GM12874 (cell line): Measurements from ENCODE around the gene KIAA0319L.

Experiments
- TF ChIP-seq, protein P1 (sequence below): IDR thresholded peaks from 2 replicates; pipeline ENCODE4 v1.5.1; 2011; ENCODE audit warnings: low read depth, mild to moderate bottlenecking, control low read depth, low read length, moderate library complexity; ENCODE audit not compliant: insufficient read depth

The KIAA0319L gene

DNA sequence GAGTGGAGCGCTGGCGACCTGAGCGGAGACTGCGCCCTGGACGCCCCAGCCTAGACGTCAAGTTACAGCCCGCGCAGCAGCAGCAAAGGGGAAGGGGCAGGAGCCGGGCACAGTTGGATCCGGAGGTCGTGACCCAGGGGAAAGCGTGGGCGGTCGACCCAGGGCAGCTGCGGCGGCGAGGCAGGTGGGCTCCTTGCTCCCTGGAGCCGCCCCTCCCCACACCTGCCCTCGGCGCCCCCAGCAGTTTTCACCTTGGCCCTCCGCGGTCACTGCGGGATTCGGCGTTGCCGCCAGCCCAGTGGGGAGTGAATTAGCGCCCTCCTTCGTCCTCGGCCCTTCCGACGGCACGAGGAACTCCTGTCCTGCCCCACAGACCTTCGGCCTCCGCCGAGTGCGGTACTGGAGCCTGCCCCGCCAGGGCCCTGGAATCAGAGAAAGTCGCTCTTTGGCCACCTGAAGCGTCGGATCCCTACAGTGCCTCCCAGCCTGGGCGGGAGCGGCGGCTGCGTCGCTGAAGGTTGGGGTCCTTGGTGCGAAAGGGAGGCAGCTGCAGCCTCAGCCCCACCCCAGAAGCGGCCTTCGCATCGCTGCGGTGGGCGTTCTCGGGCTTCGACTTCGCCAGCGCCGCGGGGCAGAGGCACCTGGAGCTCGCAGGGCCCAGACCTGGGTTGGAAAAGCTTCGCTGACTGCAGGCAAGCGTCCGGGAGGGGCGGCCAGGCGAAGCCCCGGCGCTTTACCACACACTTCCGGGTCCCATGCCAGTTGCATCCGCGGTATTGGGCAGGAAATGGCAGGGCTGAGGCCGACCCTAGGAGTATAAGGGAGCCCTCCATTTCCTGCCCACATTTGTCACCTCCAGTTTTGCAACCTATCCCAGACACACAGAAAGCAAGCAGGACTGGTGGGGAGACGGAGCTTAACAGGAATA is 20.1 kb upstream of the KIAA0319L start:
- TF ChIP-seq, protein P1, sequence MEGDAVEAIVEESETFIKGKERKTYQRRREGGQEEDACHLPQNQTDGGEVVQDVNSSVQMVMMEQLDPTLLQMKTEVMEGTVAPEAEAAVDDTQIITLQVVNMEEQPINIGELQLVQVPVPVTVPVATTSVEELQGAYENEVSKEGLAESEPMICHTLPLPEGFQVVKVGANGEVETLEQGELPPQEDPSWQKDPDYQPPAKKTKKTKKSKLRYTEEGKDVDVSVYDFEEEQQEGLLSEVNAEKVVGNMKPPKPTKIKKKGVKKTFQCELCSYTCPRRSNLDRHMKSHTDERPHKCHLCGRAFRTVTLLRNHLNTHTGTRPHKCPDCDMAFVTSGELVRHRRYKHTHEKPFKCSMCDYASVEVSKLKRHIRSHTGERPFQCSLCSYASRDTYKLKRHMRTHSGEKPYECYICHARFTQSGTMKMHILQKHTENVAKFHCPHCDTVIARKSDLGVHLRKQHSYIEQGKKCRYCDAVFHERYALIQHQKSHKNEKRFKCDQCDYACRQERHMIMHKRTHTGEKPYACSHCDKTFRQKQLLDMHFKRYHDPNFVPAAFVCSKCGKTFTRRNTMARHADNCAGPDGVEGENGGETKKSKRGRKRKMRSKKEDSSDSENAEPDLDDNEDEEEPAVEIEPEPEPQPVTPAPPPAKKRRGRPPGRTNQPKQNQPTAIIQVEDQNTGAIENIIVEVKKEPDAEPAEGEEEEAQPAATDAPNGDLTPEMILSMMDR = peak; percentile 10; the same call in 1 of the 2 replicates

DNA sequence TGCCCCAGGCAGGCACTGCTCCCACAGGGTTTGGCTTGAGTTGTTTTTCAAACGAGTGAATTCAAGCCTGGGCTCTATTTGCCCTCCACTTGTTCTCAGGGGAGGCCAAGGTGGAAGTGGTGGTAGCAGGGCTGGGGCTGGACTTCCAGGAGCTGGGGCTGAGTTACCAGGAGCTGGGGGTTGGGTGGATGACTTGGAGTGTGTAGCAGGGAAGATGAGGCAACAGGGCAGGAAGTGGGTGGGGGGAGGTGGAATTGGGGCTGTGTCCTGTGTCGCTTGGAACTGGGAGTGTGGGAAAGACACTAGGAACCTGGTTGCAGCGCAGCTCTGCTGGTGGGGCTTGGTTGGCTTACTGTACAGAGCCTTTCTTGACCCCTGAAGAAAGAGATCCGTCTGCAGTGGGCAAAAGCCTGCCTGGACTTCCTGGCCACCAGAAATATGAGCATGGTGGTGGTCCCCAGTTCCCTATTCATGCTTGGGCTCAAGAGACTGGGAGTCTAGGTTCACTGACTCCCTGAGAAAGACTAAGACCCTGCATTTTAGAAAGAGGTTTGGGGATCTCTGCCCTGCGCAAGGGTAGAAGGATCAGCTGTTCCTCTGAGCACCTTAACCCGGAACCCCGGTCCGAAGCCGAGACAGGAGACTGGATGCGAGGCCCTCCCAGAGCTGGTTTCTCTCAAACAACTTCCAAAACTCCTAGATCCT is 19.0 kb upstream of the KIAA0319L start:
- TF ChIP-seq, protein P1 = no peak

DNA sequence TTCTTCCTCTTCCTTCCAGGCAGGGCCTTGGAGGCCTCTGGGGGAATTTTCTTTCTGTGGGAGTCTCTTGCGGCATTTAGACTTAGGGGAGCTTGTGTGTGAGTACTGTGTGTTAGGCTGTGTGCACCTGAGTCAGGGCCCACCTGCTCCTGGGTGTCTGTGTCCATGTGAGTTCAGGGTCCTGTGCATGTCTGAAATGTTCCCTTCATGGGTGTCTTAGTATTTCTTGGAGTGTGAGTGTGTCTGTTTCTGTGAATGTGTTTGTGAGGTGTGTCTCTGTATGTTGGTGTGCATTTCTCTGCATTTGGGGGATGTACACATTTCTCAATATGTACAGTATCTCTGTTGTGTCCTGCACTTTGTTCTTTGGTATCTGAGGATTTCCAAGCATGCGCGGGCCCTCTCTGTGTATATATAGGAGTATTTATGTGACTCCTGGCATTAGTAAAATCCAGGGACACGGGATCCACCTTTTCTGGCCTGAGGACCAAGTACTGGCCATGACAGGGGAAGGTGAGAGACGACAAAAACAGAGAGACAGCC is 18.3 kb upstream of the KIAA0319L start:
- TF ChIP-seq, protein P1 = no peak

DNA sequence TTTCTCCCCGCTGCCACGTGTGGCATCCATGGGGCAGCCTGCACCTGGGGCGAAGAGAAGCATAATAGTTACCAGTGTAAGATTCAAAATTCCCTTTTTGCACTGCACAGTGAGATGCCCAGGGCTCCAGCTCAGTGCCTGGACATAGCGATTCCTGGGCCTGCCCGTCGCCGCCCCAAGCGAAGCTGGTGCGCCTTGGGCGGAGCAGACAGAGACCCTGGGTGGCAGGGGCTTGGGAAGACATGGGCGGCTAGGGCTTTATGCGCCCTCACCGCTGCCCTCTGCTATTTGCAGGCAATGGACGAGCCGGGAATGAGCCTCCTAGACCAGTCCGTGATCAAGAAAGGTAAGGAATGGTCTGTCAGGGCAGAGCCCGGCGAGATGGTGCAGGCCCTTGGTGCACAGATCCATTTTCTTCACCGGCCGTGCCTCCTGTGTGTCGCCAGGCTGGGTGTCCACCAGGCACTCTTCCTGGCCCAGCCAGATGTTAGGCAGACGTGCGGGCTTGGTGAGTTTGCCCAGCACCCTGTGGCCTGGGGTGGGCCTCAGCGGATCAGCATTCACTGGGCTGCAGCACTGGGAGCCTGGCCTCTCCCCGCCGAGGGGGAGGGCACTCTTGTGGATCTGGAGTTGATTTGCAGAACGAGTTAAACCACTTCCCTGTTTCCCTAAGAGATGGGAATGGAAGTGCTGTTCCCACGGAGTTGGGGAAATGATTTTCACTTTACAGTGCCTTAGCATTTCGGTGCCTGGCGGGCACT is 17.6 kb upstream of the KIAA0319L start:
- TF ChIP-seq, protein P1 = no peak

DNA sequence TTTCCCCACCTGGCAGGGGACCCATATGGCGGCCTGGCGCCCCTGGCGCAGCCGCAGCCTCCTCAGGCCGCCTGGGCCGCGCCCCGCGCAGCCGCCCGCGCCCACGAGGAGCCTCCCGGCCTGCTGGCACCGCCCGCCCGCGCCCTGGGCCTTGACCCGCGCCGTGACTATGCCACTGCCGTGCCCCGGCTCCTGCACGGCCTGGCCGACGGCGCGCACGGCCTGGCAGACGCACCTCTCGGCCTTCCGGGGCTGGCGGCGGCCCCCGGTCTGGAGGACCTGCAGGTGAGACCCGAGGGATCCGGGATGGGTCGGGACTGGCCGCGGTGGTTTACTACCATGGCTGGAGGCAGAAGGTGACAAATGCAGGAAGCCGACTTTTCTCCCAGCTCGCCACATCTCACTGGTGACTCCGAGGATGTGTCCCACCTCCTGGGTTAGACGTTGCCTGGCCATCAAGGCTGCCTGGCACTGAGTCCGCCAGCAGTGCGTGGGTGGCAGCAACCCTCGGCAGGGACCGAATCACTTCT is 17.0 kb upstream of the KIAA0319L start:
- TF ChIP-seq, protein P1 = no peak

DNA sequence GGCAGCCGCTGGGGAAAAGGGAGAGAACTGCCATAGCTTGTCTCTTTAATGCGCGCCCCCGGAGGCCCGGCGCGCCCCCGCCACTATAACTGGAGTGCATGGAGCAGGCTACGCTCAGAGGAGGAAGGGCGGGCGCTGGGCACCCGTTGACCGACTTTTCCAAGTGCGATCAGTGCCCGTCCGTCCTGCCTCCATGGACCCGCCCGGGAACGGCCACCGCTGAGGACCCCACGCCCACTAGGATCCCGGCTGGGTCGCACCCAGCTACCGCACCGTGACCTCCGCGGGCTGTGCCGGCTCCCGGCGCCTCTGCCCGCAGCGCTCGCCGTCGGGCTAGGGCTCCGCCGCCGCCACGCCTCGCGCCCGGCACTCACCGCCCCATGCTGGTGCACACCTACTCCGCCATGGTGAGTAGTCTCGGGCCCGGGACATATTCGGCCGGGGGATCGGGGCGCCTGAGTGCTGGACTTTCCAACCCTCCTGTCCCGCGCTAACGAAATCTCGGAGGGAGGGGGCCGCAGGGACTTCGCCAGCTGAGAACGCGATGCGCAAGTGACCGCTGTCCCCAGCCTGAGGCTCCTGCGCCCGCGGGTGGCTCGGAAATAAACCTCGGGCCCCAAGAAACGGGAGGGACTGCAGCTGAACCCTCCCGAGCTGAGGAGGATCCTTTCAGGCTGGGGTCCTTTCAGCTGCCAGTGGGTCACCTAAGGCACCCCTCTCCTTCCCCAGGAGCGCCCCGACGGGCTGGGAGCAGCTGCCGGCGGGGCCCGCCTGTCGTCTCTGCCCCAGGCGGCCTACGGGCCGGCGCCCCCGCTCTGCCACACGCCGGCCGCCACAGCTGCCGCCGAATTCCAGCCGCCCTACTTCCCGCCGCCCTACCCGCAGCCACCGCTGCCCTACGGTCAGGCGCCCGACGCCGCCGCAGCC is 16.3 kb upstream of the KIAA0319L start, which contains the start of gene TFAP2E:
TFAP2E (plus strand) TSS at position 117 of the 927 bp plus-strand sequence; CDS start at position 381, 264 bp downstream.
- TF ChIP-seq, protein P1 = no peak
